ENCODE measurements around the gene PREB.

PREB gene

DNA sequence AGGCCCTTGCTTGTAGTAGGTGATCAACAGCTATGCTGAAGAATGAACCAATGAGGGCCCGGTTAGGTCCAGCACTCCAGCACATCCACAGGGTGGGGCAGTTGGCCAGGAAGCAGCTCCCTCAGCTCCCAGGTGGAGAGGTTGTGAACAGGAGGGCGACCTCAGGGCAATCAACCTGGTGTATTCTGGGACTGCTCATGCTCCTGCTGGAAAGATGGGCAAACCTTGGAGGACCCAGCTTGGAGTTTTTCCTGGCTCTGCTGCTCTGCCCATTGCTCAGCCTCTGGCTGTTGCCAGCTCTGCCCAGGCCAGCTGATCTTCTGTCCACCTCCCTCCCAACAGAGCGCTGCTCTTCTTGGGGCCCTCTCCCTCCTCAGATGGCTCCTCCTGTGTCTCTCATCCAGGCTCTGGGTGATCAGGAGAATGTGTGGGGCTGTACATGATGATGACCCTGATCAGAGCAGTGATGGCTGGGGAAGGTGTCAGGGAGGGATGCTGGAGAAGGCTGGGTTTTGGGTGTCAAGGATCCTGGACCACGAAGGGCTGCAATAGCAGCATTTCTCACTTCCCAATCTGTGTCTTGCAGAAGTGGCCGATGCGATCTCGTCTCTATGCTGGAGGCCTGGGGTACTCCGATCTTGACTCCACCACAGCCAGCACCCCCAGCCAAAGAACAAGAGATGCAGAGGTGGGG, 17.8 kb upstream of the PREB start:
- DNase-seq (ENCODE audit: low read depth in 3 of 3): no peak

GRCh38 chr2:27150639-27151230, 16.3 kb upstream of the PREB start:
- DNase-seq (ENCODE audit: low read depth in 3 of 3): no peak

- no peak for DNase-seq (ENCODE audit: low read depth in 3 of 3)
Observed at GRCh38 chr2:27149570-27150405, 15.4 kb upstream of the PREB start.

DNA sequence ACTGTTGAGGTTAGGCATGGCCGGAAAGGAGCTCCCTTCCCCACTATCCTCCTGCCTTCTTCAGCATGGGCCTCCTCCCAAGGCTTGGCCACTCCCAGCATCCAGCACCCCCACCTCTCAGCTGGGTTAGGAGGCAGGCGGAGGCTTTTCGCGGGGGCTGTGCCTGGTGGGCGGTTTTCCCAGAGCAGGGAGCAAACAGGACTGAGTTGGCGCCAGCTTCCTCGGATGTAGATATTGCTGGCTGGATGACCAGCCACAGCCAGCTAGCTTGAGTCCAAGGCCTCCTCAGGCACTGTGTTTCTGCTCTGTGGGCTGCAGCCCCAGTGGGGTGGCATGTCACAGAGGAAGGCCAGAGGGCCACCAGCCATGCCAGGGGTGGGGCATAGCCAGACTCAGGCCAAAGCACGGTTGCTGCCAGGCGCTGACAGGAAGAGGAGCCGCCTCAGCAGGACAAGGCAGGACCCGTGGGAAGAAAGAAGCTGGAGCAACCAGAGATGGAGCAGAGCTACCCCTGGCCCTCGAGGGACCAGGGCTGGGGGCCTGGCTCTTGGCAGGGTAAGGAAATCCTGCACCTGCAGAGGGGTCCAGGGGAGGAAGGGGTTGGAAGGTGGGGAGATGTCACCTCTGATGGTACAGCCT, 14.5 kb upstream of the PREB start, which contains the start of gene TCF23:
TCF23 (plus strand) TSS at position 204 of the 639 bp plus-strand sequence; CDS start at position 334, 130 bp downstream.
- no peak for DNase-seq (ENCODE audit: low read depth in 3 of 3)

DNA sequence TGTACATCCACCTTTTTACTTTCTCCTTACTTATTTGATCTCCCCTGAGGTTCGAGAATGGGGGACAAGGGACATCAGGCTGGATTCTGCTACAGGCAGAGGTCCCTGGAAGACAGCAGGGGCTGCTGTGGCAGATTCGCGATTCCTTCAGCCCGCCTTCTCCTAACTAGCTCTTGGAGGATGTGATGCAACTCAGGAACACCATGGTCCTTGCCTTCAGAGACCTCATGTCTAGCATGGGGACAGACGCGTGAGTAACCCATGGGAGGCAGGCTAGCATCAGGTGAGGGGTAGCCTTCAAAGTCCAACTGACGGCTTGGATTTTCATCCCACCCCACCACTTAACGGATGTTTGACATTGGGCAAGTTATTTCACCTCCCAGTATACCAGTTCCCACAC, 13.5 kb upstream of the PREB start:
- no peak for DNase-seq (ENCODE audit: low read depth in 3 of 3)

DNA sequence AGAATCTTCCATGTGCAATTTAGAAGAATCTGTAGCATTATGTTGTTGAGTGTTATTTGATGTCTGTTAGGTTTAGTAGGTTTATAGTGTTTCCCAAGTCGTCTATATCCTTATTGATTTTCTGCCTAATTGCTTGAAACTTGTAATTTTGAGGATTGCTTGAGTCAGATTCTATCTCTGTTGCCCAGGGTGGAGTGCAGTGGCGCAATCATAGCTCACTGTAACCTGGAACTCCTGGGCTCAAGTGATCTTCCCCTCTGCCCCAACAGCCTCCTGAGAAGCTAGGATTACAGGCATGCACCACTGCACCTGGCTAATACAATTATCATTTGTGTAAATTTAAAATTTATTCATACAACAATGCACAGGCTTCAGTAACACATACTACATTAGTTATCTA, 11.2 kb upstream of the PREB start:
- DNase-seq (ENCODE audit: low read depth in 3 of 3): no peak

GRCh38 chr2:27143285-27143684, 8.8 kb upstream of the PREB start:
- DNase-seq (ENCODE audit: low read depth in 3 of 3): no peak

GRCh38 chr2:27139310-27139709, 4.9 kb upstream of the PREB start, which contains the start of gene PRR30:
PRR30 (minus strand) TSS chr2:27139410; CDS start chr2:27138329, 1,081 bp downstream.
- DNase-seq (ENCODE audit: low read depth in 3 of 3): no peak

GRCh38 chr2:27138111-27138510, 3.7 kb upstream of the PREB start:
- no peak for DNase-seq (ENCODE audit: low read depth in 3 of 3)

DNA sequence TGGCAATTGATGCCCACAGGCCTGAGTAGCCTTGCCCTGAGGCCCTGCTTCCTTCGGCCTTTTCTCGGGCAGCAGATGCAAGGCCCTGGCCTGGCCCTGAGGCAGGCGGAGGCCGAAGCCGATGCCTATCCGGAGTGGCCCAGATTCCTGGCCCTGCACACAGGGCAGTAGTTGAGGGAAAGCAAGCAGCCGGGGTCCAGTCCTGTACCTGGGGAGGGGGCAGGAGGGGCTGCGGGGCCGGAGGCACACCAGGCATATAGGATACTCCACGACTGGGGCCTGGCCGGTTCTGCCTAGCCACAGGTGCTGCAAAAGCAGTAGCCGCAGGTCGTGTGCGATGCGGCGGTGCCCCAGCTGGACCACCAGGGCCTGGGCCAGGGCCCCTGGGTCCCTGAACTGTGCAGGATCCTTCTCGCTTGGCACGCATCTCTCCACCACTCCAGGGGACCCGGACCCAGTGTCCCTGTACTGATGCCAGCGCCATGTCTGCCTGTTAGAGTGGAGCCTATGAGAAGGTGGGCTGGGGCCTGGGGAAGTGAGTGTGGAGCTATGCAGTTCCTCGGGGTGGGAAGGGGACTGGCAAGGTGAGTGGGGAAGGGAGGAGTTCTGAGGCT, 3.0 kb upstream of the PREB start:
- DNase-seq (ENCODE audit: low read depth in 3 of 3): no peak

- no peak for DNase-seq (ENCODE audit: low read depth in 3 of 3)
Observed at GRCh38 chr2:27136751-27137150, 2.3 kb upstream of the PREB start.

DNA sequence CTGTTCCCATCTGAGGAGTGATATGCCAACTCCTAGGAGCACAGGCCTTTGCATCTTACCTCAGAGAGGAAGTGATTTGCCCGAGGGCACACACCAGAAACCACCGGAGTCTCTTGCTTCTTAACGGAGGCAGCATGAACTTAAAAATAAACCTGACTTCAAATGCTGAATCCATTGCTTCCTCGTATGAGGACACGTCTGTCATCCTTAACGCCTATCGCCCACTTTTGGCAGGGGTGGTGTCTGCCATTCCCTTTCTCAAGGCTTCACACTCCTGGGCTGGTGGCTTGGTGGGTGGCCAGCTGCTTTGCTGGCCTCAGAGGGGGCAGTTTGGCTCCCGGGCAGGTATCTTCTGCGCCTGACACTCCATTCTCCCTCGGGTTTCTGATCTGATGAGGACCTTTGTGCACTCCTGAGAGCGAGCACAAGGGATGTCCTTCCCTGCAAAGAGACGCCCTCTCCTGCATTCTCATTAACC, 1.1 kb upstream of the PREB start:
- no peak for DNase-seq (ENCODE audit: low read depth in 3 of 3)

DNA sequence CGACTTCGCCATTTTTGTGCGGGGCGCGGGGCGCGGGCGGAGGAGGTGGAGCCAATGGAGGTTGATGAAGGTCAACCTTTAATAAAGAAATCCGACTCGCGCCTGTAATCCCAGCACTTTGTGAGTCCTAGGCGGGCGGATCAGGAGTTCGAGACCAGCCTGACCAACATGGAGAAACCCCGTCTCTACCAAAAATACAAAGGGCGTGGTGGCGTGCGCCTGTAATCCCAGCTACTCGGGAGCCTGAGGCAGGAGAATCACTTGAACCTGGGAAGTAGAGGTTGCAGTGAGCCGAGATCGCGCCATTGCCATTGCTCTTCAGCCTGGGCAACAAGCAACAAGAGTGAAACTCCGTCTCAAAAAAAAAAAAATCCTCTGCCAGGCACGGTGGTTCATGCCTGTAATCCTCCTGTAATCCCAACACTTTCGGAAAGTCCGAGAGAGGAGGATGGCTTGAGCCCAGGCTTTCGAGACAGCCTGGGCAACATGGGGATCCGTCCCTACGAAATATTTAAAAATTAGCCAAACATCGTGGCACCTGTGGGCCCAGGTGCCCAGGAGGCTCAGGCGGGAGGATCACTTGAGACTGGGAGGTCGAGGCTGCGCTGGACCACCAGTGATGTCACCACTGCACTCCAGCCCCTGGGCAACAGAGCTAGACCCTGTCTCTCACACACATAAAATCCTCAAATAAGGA, 493 bp upstream of the PREB start:
- no peak for DNase-seq (ENCODE audit: low read depth in 3 of 3)

- DNase-seq (ENCODE audit: low read depth in 3 of 3): no peak
Observed at GRCh38 chr2:27133195-27133875, 1.1 kb downstream of the PREB start.

GRCh38 chr2:27131429-27131828, 3.0 kb downstream of the PREB start:
- no peak for DNase-seq (ENCODE audit: low read depth in 3 of 3)

GRCh38 chr2:27130396-27130795, 4.0 kb downstream of the PREB start:
- DNase-seq (ENCODE audit: low read depth in 3 of 3): no peak

DNA sequence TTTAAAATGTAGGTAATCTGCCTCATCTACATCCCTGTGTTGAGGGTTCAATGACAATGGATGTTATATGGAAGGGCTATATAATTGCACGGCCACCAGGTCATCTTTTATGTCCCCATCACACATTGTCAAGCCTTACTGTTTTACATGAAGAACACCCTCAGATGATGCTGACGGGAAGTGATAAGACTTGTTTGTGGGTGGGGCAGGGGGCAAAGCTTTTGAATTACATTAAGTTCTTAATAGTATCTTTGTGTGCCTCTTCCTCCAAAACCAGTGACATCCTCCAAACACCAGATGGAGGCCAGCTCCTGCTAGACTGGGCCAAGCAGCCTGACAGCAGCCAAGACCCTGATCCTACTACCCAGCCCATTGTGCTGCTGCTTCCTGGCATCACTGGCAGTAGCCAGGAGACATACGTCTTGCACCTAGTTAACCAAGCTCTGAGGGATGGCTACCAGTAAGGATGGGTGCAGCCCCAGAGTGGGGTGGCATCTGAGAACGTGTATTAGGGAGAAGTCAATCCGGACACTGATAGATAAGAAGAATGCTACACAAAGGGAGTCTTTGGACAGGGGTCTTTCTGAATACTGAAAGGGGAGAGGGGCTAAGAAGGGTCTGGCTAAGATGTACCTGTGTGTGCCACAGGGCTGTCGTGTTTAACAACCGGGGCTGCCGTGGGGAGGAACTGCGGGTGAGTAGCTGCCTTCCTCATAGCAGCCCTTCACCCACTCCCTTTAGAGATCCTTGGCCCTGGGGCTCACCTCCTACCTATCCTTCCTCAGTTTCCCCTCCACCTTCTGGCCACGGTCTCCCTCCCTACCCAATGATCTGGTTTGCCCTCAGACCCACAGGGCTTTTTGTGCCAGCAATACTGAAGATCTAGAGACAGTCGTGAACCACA, 5.5 kb downstream of the PREB start:
- no peak for DNase-seq (ENCODE audit: low read depth in 3 of 3)

DNA sequence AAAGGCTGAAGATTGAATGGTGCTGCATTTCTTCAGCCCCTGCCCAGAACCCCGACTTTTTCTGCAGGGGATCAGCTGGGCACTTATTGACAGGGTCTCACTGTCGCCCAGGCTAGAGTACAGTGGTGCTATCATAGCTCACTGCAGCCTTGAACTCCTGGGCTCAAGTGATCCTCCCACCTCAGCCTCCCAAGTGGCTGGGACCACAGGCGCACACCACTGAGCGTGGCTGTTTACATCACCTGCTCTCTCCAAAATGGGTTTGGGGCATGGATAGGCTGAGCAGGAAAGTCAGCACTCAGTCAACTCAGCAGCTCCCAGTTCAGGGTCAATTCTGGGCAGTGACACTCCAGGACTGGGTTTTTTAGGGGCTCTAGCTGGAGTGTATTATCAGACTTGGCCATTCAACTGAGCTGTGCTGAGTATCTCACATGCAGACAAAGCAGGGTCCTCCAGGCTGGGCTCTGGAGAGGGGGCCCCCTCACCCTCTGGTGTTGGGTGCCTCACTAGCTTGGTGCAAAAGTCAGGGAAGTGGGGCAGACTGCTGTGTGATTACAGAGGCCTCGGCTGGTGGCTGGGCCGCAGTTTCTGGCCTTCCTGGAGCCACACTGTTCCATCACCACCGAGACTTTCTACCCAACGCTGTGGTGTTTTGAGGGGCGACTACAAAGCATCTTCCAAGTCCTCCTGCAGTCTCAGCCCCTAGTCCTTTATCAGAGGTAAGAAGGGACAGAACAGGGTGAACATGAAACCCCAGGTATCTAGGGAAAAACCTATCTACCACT, 6.4 kb downstream of the PREB start:
- no peak for DNase-seq (ENCODE audit: low read depth in 3 of 3)

Data from stimulated activated CD4-positive, alpha-beta T cell treated with anti-CD3 and anti-CD28 coated beads, TNF-alpha, amount 100 ng/mL, for 4 hours (primary cell).